ENCODE measurements around the gene PRRX2.
"Not testable (repeated sequence)": the region's sequence is repeated elsewhere in the genome, so short reads cannot be mapped to it uniquely, and the experiment has no call there.

PRRX2 gene

DNA sequence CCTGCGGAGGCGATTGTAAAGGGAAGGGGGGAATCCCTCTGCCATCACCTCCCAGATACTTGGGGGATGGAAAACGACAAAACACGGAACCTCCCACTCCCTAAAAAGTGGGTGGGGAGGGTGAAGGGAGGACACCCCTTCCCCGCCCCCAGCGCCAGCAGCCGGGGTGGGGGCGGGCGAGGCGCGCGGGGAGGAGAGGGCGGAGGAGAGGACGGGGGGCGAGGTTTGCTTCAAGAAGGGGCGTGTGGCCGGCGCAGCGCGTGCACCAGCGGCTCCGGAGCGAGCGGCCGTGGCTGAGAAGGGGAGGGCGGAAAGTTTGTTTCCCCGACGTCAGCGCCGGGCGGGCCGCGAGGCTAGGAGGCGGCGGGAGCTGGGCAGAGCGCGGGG, at the start of gene PRRX2:
Gene PRRX2 (plus strand): TSS at position 259 of the 387 bp plus-strand sequence. CDS start 221 bp downstream, outside the sequence.
- no peak for DNase-seq (ENCODE audit: low spot score)

DNA sequence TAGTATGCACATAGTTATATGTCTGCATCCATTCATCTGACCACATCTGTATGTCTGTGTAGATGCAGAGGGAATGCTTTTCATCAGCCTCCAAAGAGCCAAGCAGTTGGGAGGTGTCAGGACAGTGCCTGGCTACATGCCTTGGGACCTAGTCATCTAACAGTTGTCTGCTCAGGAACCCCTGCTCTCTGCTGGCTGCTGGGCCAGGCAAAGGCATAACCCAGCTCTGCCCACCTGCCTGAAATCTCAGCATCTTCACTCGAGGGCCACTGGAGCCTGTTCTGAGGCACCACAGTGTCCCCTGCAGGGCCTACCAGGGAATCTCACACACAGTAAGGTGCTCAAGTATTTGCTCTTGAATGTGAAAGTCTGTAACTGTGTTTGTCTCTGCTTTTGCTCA, 48.3 kb upstream of the PRRX2 start:
- DNase-seq (ENCODE audit: low spot score): no peak

DNA sequence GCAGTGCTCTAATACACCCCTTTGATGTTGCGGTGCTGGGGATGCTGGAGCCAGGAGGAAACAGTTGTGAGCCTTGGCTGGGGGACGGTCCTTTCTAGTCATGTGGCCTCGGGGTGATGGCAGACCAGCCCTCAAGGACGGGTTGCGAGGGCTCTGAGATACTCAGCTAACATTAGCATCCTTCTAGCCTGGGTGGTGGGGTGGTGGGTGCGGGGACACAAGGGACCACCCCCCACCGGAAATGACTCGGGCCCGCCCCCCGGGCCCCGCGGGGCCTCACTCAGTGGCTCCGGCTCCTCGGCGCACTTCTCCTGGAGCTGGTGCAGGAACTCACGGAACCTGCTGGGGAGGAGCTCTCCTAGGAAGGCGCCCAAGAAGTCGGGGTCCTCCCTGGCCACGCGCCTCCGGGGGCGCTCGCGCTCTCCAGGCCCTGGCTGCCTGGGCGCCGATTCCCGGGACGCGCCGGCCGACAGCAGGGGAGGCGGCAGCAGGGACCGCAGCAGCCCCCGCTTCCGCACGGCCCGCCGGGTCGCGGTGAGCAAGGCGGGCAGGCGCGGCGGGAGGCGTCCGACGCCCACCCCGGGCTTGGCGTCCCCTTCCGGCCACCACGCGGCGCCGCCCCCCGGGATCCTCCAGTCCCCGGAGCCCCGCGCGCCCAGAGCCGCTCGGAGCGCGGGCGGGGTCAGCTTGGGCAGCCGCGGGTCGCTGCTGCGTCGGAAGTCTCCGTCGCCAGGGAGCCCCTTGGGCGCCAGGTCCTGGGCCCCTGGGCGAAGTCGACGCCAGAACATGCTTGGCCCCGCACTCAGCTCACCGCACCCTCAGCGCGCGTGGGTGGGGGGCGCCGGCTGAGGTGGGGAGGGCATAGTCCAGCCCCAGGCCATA, 45.4 kb upstream of the PRRX2 start:
- no peak for DNase-seq (ENCODE audit: low spot score)

DNA sequence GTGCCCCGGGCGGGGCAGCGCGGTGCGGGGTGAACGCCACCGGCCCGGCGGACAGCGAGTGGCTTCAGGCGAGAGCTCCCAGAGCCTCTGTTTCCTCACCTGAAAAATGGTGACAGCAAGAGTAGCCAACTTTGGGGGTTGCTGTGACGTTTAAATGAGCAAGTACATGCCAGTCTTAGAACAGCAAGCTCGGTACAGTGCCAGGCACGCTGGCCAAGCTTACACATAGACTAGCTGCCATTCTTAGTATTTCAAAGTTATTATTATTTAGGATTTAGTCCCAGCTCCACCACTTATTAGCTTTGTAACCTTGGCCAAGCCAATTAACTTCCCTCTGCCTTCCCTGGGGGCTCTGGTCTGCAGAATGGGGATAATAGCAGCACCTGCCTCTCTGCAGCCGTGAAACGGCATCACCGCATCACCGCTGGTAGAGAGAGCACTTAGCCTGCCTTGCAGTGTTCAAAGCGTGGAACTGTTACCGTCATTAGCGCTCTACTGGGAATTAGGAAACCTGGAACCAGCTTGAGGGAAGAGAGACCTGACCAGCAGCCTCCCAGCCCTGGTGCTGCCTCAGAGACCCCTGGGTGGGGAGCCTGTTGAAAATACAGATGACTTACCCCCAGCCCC, 44.7 kb upstream of the PRRX2 start, which contains the start of gene C9orf50:
Gene C9orf50 (minus strand): TSS at position 433 of the 627 bp plus-strand sequence. CDS start 527 bp downstream, outside the sequence.
- DNase-seq (ENCODE audit: low spot score): no peak

DNA sequence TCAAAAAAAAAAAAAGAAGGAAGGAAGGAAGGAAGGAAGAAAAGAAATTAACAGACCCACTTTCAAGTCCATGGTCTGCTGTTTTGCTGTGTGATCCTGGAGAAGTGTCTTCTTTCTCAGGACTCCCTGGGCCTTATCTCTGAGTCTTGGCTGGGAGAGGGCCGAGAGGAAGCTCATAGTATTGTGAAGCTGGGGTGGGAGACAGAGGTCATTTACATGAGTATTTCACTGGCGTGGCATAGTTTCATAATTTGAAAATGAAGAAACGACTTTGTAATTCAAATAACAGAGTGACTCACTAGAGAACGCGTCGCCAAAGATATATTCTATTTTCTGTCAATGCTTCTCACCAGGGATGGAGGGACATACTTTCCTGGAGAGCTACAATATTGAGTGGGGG, 42.1 kb upstream of the PRRX2 start:
- no peak for DNase-seq (ENCODE audit: low spot score)

DNA sequence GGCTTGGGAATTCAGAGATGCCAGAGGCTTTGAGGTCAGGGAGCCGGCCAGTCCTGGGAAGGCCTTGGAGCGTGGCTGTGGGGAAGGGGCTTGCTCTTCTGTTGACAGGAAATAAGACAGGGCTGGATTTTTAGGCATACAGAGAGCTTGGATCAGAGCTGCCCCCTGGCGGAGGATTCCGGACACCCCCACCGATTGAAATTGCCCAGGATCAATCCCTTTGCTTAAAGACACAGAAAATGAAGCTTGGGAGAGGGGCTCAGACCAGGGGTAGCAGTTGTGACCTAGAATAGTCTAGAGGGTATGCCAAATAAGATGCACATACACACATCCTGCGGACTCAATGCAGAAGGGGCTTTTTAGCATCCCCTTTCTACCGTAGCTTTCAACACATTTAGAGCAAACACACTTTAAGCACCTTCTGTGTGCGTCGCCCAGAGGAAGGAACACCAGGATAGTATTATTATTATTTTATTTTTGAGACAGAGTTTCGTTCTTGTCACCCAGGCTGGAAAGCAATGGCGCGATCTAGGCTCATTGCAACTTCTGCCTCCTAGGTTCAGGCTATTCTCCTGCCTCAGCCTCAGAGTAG, 41.2 kb upstream of the PRRX2 start:
- peak; percentile 42 for DNase-seq (ENCODE audit: low spot score)

DNA sequence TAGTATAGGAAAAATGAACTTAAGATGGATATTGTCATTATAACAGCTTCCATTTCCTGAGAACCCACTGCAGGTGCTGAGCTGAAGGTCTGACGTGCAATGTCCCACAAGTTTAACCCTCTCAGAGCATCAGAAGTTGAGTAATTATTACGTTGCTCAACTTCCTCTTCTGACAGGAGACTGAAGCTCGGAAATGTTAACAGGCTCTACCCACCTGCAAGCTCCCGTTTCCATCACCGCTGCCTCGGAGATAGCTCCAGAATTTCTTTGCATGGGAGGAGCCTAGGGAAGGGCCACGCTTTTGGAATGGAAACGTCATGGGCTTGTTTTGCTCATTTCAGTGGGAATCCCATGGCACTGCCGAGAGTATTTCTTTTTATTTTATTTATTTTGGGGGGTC, 40.5 kb upstream of the PRRX2 start:
- DNase-seq (ENCODE audit: low spot score): no peak

DNA sequence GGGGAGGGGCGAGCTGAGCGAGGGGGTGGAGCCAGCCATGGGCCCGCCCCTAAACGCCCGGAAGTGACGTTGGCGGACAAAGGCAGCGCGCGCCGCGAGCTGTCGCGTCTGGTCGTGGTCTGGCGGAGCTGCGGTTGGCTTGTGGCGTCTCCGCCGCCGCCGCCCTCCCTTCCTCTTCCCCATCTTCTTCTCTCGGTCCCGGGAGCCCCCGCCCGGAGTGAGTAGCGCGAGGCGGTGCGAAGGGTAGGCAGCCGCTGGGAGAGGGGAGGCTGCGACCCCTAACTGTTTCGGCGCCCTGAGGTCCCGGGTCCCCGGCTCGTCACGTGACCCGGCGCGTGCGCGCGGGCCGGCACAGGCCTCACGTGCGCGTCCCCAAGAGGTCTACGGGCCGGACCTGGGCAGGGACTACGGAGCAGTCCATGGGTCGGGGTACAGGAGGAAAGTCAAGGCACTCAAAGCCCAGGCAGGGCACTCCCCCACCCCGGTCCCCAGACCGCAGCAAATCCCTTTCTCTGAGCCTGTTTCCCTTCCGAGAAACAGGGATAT, 39.3 kb upstream of the PRRX2 start, which contains the start of gene NTMT1:
Gene NTMT1 (plus strand): TSS at position 85 of the 546 bp plus-strand sequence. CDS start 6,541 bp downstream, outside the sequence.
- DNase-seq (ENCODE audit: low spot score): peak; percentile 75

DNA sequence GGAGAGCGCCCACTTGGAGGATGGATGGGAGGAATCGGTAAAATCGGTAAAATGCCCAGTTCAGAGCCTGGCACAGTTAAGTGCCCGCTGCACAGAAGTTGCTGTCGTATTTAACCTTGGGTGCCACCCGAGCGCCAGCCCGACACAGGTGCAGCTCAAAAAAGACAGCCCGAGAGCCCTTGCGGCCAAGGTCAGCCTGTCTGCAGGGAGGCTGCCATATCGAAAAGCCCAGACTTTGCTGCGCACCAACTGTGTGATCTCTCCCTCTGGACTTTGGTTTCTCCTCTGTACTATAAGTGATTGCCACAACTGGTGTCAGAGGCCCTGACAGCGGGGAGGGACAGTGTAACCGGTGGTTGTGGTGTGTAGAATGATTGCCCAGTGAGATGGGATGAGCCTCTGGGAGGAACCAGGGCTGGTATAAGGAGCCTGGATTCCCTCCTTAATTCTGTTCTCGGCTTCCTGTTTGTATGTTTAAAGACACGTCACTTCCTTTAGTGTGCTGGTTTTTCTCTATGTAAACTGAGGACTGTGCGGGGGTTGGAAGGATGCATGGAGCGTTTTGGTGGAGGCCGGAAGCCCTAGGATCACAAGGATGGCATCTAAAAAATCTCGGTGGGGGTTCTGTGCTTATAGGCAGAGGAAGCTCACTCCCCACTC, 38.7 kb upstream of the PRRX2 start:
- DNase-seq (ENCODE audit: low spot score): peak; percentile 58

DNA sequence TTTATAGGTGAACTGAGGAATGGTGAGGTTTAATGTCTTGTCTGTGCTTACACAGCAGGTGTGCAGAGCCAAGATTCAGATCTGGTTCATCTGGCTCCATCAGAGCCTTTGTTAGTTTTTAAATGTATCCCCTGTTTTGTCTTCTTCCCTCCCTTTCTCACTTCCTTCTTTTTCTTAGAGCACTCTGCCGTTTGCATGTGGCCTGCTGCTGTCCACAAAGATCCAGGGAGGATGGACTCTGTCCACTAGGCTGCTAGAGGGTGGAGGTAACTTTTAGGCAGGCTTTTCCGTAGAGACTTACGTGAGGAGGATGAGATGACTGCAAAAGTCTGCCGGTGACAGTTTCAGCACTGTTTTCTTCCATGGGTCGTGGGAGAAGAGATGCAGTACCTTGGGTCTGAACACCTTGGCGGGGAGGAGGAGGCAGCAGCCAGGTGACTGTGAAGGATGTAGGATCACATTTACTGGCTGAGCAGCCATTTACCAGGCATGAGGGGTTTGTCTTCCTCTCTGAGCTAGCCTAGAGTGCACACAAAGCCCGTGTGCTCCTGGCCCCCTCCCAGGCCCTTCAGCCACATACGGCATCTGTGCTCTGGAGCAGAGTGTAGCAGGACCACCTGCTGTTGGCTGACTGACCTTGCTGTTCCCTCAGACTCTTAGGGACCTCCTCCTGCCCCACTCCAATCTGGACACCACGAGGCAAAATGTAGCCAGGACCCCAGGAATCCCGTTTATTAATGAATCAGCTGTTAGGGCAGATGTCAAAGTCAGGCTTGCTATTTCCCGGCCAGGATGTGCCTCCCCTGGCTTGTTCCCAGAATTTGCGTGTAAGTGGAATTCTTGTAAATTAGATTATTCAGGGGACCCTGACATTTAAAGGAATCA, 37.6 kb upstream of the PRRX2 start:
- no peak for DNase-seq (ENCODE audit: low spot score)

DNA sequence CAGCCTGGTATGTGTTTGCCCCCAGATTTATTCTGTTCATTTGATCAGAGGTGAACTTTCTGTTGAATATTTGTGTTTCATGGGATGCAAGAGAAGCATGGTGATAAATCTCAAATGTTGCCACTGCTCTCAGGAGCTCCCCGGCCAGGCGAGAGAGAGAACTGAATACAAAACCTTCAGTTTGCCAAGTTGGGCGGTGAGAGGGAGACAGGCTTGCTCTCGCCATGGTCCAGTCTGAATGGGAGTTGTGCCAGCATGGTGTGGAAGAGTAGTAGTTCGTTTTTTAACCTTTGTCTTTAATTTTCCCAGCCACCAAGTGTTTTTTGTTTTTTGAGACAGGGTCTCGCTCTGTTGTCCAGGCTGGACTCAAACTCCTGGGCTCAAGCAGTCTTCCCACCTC, 36.7 kb upstream of the PRRX2 start:
- DNase-seq (ENCODE audit: low spot score): no peak

DNA sequence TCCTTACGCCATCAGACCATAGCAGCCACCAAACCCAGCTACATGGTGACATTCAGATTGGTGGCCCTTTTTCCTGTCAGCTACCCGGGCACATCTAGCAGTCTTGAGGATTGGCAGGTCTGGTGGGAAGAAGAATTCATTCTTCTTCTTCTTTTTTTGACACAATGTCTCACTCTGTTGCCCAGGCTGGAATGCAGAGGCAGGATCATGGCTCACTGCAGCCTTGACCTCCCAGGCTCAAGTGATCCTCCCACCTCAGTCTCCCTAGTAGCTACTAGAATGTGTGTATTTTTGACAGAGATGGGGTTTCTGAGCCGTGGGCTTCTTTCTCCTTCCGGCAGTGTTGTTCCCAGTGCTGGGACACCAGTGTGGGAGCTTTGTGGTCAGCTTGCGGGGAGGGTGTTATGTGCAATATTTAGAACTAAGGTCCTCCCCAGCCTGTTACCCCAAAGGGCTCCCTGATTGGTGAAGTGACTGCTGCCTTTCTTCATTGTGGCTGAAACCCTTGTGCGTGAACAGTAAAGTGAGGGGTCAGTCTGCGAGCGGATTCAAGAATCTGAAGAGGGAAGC, 36.1 kb upstream of the PRRX2 start:
- no peak for DNase-seq (ENCODE audit: low spot score)

DNA sequence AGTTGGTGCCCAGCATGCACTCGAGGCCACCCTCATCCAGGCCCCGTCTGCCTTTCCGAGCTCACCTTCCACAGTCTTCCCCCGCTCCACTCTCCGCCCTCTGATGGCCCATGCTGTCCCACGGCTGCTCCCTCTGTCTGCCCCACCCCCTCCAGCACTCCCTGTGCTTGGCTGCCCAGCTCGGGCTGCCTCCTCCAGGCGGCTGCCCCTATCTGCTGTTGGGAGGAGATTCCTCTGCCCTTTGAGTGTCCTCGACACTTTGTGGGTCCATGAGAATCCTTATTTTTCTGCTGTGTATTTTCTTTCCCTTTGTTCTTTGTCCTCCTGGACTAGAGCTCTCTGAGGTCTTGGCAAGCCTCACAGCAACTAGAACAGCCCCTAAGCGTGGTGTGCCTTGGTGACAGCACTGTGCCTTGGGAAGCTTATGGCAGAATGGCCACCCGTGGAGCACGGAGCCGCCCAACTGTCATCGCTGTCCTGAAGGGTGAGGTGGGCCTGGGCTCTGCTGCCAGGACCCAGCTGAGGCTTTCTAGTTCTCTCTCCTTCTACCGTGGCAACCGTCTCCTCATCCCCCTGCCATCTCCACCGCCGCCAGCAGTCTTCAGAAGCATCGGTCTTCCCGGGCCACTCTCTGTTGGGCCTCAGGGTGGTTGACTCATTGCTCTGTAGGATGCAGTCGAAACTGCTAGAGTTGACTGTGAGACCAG, 34.3 kb upstream of the PRRX2 start:
- no peak for DNase-seq (ENCODE audit: low spot score)

DNA sequence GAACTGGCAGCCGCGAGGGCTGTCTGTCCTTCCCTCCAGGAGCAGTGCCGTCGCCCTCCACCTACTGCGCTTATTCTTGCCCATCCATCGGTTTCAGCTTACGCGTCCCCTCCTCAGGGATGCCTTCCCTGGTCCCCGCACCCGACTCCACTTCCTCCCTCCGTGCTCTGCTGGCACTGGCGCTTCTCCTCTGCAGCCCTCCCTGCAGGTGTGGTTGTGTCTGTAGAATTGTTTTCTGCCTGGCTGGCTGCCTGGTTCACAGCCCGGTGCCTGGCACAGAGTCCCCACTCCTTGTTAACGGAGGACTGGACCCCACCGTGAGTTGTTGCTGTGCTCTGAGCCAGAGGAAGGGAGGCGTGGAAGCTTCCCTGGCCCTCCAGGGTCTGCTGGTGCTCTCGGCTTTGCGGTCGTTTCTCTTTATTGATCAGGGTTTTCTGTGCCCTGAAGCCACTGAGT, 33.7 kb upstream of the PRRX2 start:
- no peak for DNase-seq (ENCODE audit: low spot score)

DNA sequence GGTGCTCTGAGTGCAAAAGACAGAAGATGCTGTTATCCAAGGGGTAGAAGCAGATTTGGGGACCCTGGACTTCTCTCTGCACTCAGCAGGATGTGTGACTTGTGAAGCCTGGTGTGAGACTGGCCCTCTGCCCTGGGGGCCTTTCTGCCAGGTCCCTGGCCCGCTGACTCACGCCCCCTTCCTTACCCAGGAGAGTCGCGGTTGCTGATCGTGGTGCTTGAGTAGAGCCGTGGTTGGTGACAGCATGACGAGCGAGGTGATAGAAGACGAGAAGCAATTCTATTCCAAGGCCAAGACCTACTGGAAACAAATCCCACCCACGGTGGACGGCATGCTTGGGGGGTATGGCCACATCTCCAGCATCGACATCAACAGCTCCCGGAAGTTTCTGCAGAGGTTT, 33.0 kb upstream of the PRRX2 start:
- DNase-seq (ENCODE audit: low spot score): no peak

DNA sequence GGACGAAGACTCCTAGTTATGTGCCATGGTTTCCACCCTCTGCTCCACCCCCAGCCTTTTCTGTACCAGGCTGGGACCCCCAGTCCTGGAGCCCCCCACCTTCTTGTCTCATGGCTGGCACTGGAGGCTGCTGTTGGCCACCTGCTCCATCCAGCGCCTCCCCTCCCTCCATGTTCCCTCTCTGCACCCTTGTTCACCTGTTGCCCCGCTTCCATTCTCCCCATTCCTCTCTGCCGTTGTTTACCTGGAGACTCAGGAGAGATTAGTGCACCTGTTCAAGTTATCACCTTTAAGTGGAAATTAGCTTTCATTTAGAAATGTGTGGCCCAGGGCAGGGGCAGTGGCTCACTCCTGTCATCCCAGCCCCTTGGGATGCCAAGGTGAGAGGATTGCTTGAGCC, 32.2 kb upstream of the PRRX2 start:
- no peak for DNase-seq (ENCODE audit: low spot score)

DNA sequence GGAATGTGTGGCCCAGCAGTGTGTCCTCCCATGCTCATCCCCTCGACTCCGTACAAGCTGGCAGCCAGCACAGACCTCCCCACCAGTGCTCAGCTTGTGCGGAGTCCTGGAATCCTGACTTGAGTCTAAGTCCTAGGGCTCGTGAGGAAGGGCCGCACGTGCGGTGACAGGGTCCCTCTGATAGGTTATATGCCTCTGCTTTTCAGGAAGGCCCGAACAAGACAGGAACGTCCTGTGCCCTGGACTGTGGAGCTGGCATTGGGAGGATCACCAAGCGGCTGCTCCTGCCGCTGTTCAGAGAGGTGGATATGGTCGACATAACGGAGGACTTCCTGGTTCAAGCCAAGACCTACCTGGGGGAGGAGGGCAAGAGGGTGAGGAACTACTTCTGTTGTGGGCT, 31.6 kb upstream of the PRRX2 start:
- no peak for DNase-seq (ENCODE audit: low spot score)

DNA sequence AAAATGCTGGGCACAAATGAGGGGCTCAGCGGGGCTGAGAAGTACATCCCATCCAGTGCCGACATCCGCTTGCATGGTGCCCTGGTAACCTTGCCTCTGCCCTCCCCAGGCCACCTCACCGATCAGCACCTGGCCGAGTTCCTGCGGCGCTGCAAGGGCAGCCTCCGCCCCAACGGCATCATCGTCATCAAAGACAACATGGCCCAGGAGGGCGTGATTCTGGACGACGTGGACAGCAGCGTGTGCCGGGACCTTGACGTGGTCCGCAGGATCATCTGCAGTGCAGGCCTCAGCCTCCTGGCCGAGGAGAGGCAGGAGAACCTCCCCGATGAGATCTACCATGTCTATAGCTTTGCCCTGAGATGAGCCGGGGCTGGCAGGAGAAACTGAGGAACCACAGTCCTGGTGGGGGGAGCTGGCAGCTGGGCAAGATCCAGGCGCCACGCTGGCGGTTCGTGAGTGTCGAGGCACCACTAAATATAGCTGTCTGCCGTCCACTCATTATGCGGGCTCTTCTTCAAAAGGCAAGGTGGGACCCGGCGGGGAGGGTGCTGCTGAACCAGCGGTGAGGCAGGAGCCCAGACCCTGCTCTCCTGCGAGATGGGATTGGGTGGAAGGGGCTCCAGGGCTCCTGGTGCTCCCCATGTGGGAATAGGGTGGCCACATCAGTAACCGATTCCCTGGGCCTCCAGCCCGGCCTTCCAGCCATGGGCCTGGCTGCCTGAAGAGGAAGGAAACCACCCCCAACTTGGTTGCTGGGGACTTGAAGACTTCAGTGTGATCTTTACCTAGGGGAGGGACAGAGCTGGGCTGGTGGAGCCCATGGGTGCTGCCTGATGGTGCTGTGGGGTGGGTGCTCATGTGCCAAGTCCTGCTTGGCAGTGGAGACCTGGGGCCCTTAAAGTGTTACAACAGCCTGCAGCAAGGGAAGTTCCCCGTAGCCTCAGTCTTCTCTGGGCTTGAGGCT, 30.1 kb upstream of the PRRX2 start:
- no peak for DNase-seq (ENCODE audit: low spot score)

DNA sequence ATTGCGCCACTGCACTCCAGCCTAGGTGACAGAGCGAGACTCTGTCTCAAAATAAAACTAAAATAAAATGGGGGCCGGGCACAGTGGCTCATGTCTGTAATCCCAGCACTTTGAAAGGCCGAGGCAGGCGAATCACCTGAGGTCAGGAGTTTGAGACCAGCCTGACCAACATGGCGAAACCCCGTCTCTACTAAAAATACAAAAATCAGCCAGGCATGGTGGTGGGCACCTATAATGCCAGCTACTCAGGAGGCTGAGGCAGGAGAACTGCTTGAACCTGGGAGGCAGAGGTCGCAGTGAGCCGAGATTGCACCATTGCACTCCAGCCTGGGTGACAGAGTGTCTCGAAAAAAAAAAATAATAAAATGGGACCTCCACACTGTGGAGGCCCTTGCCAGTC, 29.1 kb upstream of the PRRX2 start:
- DNase-seq (ENCODE audit: low spot score): not testable (repeated sequence)

Data from kidney capillary endothelial cell (primary cell).